ENCODE measurements around the gene ARHGAP9.

ARHGAP9 gene

DNA sequence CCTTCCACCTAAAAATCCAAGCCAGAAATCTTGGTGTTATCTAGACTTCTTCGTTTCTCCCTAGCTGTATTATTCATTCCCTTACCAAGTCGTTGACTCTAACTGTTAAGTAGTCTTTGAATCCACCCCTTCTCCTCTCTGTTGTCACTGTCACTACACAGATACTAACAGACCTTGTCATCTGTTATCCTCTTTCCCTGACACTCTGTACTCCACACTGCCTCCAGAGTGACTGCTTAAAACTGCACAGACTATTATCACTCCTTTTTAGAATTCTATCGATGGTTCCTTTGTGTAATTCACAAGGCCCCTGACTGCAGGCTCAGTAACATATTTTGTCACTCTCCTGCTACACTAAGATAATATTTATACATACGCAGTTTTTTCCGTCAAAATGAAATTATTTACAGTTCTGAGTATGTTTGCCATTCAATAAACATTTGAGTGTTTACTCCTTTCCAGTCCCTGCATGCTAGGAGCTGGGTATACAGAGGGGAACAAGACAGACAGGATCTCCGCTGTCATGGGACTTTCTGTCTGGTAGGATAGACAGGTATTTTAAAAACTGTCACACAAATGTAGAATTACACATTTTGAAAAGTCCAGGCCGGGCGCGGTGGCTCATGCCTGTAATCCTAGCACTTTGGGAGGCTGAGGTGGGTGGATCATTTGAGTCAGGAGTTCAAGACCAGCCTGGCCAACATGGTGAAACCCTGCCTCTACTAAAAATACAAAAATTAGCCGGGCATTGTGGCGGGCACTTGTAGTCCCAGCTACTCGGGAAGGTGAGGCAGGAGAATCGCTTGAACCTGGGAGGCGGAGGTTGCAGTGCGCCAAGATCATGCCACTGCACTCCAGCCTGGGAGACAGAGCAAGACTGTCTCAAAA is 12.0 kb upstream of the ARHGAP9 start:
- no peak for DNase-seq

DNA sequence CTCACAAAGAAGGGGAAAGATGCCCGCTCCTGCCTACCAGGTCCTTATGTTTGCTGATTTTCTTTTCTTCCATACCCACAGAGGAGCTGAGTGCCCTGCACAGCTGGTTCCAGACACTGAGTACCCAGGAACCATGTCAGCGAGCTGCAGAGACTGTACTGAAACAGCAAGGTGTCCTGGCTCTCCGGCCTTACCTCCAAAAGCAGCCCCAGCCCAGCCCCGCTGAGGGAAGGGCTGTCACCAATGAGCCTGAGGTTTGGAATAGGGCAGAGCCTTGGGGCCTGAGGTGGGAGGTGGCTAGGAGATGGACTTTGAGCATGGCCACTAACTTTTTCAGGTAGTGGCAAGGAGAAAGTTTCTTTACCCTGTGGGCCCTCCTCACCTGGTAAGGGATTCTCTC is 10.5 kb upstream of the ARHGAP9 start:
- DNase-seq: no peak

DNA sequence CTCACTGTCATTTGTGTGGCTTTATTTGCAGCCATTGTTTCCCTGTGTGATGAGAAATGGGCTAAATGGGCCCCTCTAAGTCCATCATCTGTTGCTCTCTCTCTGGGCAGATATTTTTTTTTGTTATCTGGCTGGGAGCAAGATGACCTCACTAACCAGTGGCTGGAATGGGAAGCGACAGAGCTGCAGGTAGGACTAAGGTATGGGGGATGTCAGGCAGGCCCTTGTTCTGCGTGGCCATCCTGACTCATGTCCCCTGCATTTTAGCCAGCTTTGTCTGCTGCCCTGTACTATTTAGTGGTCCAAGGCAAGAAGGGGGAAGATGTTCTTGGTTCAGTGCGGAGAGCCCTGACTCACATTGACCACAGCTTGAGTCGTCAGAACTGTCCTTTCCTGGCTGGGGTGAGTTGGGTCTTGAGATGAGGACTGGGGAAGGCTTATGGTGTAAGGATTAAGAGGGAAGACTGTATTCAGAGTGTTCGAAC is 9.5 kb upstream of the ARHGAP9 start:
- DNase-seq: no peak

DNA sequence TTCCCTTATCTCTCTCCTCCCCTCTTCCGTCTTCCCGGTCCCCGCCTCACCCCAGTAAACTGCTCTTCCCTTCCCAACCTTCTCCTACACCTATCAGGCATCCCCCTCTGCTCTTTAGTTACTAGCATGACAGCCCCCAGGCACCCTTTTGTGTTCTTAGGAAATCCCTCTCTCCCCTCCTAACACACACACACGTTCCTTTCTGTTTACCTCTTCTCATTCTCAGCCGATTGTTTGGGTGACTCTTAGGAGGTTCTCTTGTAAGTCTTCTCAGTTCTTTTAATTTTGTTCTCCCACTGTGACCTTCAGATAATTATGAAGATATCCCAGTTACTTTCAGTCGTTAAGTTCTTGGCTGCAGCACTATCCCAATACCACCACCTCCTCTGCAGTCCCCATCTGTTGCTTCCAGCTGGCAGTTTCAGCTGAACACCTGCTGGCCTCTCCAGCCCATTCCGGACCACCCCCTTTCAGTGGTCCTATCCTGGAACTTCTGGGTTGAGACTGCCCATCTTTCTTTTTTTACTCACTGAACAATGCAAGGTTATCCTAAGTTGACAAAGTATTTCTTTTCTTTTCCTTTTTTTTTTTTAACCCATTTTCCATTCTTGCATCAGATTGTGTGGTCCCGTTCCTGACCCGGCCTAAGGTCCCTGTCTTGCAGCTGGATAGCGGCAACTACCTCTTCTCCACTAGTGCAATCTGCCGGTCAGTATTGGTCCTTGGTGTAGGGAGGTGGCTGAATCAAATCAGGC is 8.9 kb upstream of the ARHGAP9 start:
- no peak for DNase-seq

DNA sequence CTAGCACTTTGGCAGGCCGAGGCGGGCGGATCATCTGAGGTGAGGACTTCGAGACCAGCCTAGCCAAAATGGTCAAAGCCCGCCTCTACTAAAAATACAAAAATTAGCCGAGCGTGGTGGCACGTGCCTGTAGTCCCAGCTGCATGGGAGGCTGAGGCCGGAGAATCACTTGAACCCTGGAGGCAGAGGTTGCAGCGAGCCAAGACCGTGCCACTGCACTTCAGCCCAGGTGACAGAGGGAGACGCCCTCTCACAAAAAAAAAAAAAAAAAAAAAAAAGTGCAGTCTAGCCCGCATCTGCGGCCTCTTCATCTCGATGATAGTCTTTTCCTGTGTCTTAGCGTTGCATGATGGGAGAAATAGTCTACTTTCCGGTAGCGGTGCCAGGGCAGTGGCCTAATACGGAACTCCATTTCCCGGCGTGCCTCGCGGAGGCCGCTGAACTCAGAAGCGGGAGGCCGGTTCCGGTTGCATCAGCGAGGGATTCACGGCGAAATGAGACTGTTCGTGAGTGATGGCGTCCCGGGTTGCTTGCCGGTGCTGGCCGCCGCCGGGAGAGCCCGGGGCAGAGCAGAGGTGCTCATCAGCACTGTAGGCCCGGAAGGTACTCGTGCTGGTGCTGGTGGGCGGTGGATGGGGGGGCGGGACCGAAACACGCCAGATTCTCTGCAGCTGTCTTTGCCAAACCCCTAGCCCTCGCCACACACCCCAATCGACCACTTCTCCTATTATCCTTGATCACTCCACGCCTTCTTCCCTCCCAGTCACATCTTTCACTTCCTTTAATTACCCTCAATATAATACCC is 8.1 kb upstream of the ARHGAP9 start, which contains the start of gene MARS1:
TSS of gene MARS1 (plus strand) at position 472 of the 805 bp plus-strand sequence. CDS start at position 495, 23 bp downstream.
- DNase-seq: peak; percentile 94

DNA sequence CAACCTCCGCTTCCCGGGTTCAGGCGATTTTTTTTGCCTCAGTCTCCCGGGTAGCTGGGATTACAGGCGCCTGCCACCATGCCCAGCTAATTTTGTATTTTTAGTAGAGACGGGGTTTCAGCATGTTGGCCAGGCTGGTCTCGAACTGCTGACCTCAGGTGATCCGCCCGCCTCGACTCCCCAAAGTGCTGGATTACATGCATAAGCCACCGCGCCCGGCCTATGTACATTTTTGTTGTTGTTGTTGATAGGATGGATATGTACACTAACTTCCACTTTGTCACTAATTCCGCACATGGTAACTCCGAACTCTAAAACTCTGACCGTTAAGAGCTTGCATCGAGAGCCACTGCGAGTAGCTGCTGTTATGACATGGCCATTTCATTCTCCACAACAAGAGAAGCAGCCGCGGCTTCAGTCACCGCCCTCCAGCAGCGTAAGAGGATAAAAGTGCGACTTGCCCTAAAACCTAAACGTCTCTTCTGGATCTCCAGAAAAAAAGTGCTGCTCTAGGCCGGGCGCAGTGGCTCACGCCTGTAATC is 7.5 kb upstream of the ARHGAP9 start:
- no peak for DNase-seq

DNA sequence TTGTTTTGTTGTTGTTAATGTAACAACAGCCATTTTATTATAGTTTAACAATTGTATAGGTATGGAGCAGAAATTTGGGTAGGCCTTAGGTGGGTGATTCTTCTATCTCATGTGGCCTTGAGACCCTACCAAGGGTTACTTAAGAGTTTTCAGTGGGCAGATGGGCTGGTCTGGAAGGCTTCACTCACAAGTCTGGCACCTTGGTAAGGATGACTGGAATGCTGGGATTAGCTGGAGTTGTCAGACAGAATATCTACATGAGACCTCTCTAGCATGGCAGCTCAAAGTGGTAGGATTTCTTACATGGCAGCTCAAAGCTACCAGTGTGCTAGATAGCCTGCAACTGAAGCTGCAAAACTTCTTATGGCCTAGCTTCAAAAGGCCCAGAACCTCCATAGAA is 6.0 kb upstream of the ARHGAP9 start:
- no peak for DNase-seq

DNA sequence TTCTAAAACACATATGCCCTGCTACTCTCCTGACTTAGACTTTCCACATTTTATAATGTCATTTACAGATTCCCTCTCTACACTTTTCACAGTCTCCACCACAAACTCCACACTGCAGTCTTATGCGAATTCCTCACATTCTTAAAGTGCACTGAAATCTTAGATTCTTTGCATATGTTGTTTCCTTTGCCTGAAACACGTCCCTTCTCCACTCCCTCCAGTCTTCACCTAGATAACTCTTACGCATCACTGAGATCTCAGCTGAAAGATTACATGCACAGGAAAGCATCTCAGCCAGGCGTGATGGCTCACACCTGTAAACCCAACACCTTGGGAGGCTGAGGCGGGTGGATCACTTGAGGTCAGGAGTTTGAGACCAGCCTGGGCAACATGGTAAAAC is 3.8 kb upstream of the ARHGAP9 start:
- no peak for DNase-seq

DNA sequence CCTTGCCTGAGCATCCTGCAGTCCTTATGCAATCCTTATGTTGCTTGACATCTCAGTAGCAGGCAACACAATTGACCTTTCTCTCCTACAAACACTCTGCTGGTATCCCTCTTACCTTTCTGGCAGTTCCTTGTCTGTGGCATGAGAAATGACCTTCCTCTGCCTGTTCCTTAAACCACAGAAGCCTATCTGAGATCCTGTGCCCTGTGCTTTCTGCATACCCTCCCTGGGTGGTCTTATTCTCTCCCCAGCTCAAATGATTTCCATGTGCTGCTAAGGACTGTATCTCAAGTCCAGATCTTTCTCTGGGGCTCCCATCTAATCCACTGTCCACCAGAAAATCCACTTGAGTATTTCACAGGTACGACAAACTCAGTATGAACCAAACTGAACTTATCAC is 2.0 kb upstream of the ARHGAP9 start:
- DNase-seq: no peak

DNA sequence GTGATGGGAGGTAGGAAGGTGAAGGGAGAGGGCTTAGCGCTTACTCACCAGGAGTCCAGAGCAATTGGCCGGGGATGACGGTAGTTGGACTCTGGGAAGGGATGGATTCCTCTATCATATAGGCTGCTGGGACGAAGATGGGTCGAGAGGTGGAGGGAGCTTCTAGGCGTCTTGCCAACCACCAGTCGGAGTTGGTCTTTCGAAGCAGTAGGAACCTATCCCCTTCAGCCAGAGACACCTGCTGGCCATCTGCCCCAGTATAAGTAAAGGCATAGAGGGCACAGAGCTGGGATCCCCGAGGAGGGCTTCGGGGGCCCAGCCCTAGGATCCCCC is 657 bp downstream of the ARHGAP9 start:
- no peak for DNase-seq

DNA sequence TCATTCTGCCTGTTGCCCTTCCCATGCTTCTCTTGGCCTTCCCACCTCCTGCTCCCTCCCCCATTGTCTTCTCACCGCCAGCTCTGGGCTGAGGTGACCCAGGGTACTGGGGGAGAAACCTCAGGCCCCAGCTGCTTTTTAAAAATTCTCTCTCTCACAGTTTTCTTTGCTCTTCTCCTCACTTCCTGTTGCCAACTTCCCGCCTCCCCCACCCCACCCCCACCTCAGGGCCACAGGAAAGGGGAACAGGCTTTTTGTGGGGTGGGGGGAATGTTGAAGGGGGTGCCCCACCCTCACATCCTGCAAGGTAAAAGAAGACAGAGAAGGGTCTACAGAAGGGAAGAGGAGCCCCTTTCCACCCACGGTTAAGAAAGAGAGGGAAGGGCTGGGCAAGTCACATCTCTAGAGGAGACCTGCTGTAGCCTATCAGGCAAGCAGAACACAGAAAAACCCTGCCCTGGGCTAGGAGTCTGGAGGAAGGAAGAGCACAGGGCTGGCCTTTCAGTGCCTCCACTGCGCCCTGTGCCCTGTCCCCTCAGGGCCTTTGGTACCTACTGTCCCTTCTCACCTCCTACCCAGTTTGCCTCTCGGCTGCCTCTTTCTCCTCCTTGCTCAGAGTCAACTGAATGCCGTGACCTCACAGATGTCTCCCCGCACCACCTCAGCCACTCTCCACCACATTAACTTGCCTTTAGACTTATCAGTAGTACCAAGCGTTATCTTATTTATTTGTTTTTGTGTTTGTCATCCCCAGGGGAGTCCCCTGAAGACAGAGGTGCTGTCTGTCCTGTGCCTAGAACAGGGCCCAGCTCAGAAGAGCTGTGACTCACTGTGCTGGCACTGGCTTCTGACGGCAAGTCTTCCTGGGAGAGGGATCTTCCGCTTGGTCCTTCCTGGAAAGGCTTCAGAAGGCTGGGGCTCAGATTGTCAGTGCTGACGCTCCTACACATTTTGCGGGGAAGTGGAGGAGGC is 1.7 kb downstream of the ARHGAP9 start:
- peak; percentile 34 for DNase-seq

DNA sequence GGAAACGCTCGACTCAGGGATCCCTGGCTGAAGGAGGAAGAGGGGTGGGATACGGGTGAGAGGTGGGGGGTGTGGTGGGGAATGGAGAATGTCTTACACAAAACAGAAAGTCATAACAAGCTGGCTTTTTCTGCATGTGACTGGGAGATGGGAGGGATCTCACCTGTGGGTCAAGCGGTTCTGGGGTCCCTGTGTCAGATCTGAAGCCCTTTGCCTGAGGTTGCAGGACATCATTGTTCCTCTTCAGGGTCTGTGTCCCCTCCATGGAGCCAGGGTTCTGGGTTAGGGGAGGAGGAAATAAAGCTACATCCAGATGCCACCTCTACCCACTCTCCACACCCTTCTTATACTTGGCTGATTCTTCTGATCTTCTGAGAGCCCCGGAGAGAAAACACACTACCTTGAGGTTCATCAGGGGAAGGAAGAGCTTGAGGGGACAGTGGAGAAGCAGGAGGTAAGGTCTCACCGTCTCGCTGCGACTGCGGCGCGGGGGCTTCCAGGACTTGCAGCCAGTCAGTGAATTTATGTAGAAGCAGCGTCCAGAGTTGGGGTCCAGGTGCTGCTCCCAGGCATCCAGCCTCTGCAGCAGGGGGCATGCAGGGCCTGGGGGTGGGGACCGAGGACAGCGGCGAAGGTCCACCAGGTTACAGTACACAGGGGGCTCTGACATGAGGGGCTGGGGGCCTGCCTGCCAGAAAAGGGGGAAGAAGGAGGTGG is 2.5 kb downstream of the ARHGAP9 start:
- no peak for DNase-seq

DNA sequence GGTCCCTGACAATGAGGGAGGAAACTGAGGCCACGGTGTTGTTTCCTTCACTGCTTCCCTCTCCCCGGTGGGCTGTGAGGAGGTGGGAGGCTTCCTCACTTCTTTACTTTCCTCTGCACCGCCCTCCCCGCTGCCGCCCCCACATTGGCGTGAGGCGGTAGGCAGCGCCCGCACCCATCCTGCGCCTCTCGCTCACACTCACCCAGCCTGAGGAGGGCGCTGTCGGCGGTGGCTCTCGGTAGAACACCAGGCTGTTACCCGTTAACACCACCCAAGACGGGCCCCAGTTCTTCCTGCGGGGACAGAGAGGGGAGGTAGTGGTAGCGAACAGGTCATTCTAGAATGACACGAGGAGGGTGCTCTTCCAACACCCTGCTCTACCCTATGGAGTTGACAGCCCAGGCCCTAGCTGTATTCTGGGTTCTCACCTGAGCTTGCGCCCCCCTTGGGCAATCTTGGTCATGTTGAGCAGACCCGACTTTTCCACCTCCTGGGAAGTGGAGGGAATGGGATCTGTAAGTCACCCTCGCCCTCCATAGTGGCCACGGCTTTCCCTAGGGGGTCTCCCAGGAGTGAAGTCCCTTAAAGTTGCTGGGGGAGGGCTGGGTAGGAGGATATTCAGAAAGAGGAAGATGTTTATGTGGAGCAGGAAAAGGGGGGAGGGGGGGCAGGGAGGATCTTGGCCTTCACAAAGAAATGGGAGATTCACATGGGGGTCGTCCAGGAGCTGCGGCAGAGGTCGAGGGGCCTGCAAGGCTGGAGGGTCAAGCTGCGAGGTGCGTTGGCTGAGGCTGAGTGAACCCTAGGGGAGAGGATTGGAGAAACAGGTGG is 3.3 kb downstream of the ARHGAP9 start:
- peak; percentile 82 for DNase-seq

DNA sequence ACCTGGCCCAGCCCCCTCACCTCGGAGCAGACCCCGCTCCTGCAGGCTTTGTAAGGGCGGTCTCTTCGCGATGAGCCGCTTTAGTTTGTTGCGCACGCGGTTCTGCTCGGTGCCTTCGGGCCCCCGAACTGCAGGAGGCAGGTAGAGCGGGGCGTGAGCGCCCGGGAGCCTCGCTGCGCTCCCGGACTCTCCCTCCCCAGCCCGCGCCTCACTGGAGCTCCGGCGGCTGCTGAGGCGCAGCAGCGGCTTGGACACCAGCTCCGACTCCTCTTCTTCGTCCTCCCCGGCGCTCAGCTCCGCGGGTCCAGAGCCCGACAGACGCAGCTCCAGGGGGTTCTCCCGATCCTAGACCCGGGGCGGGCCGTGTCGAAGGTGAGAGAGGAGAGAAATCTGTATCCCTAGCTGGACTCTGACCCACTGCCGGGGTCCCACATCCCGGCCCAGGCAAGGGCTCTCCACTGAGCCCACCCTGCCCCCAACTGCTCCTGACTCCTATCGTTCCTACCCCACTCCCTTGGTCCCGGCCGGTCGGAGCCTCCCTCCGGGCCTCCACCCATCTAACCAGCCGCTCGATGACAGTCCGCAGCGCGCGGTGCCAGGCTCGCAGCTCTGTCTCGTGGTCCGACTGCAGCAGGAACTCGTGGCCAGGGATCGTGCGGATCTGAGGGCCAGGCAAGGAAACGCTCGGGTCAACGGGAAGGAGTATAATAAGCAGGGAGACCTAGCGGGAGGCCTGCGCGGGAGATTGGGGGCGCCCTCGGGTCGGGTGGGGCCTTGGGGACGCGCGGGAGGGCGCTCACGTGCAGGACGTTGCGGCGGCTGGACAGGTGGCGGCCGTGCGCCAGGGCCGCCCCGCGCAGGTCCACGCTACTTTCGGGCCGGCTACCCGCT is 4.2 kb downstream of the ARHGAP9 start:
- no peak for DNase-seq

DNA sequence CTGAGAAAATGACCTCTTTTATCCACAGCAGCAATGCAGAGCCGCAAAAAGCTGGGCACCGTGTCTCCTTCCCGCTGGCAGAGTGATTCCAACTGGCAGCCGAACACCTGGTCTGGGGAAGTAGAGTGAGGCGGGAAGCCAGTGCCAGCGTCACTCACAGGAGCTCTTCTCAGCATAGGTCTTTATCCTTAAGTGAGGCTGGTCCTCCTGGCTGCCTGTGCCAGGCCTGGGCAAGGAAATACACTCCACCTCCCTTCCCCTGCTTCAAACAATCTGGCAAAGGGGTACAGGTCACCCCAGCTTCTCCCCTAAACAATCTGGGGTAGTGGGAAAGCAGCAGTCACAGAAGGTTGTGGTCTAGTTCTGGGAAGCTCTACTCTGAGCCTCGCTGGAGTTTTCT is 4.8 kb downstream of the ARHGAP9 start:
- DNase-seq: no peak

DNA sequence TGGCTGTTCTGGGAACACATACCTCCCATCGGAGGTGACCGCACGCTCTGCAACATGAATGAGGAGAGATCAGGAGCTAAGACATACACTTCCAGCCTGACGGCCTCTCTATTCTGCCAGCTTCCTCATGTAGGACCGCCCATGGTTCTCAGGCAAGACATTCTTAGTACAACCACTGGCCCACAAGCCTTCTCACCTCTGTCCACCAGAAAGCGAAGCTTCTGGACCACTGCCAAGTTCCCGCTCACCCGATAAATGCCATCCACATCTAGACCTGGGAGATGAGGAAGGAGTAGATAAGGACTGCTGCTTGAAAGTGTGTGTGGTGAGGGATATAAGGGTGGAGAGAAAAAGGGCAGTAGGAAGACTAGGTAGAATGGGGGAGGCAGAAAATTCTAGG is 5.2 kb downstream of the ARHGAP9 start:
- DNase-seq: no peak

DNA sequence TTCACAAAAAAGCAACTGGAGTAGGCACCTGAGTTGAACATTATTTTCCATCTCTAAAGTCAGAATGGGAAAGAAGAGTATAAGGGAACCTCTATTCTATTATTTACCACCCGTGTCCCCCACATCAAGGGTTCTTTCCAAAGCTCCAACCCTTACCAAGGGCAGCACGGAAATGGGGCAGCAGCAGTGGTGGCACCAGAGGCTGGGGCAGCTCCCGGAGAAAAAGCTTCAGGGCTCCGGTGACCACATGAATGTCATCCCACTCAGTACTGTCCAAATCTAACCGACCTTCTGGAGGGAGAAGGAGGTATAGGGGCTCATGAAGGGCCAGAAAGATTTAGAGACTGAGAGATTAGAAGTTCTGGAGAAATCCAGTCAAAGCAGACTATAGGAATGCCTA is 5.8 kb downstream of the ARHGAP9 start:
- DNase-seq: no peak

DNA sequence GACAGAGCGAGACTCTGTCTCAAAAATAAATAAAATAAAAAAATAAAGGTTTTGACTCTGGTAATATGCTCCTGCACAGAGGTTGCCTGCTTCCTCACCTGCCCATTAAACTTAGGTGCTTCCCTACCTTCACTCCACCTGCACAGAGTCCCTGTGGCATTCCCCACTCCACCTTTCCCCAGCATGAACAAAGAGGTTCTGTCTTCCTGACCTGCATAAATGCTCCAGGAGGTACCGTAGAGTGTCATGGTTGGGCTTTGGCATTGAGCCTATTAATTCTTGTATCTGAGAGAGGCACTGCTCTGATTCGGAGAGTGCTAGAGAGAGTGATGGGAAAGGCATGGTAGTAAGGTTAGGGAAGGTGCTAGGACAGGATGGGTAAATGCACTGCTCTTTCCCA is 6.3 kb downstream of the ARHGAP9 start:
- DNase-seq: no peak

DNA sequence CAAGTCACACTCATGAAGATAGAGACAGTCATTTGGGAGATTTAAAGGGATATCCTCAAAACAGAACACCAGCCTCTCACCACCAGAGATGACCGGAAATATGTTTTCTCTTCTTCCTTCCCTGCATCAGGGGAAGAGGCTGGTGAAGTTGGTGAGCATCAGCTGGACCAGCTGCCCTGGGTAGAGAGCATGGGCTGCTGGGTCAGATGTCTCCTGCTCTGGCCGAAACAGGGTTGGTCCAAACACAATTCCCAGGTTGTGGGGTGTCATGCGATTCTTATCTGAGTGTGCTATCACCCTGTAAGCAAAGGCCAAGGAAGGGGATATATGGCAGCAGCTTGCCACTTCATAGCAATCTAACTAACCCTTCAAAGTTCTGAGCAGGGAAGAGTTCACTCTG is 7.3 kb downstream of the ARHGAP9 start:
- no peak for DNase-seq
